ENCODE data around the gene SPAAR.

The SPAAR gene

GRCh38 chr9:35948901-35949318 lies 39.6 kb downstream of the SPAAR start:
- DNase-seq (ENCODE audit: low spot score): no peak

- DNase-seq (ENCODE audit: low spot score): no peak
These were observed 42.4 kb downstream of the SPAAR start for GRCh38 chr9:35951736-35952135.

- DNase-seq (ENCODE audit: low spot score): no peak
These were observed 43.4 kb downstream of the SPAAR start for GRCh38 chr9:35952526-35953191.

GRCh38 chr9:35954942-35955546 lies 45.8 kb downstream of the SPAAR start:
- DNase-seq (ENCODE audit: low spot score): peak; percentile 29

- no peak for DNase-seq (ENCODE audit: low spot score)
These were observed 47.4 kb downstream of the SPAAR start for GRCh38 chr9:35956651-35957050.

GRCh38 chr9:35958104-35958837 lies 49.0 kb downstream of the SPAAR start, which contains the start of gene OR2S2:
TSS of gene OR2S2 (minus strand) at chr9:35958154. CDS start at chr9:35958098, 56 bp downstream.
- no peak for DNase-seq (ENCODE audit: low spot score)

GRCh38 chr9:35960039-35960655 lies 50.9 kb downstream of the SPAAR start:
- DNase-seq (ENCODE audit: low spot score): no peak

All from HuH-7.5 (cell line).